WTC11 (cell line): ENCODE measurements around the gene NKX3-2. TPM values are rescaled to one million over a fixed set of nuclear protein-coding genes. Genes with fewer than 3 reads are reported as not detected.

ENCODE experiments used
- ATAC-seq: fragments of 200-7000 bp; cut with Tn5 transposase; 2 replicates; pipeline ENCODE4 v1.10.0; 2021; ENCODE audit warnings: mild to moderate bottlenecking, moderate library complexity
- CTCF ChIA-PET: fragments of 300-600 bp; sonication (Branson Sonifier 250); formaldehyde crosslinking; loops from one replicate; lab custom pipeline; 2021; ENCODE audit warnings: antibody characterized with exemption; lab: Charles Lee
- POLR2A ChIA-PET: fragments of 350-600 bp; sonication (Branson Sonifier 250); formaldehyde crosslinking; loops from one replicate; lab custom pipeline; 2021; ENCODE audit warnings: antibody characterized with exemption; lab: Charles Lee
- DNase-seq: peaks from one replicate; pipeline ENCODE4 v3.0.0; 2021; ENCODE audit warnings: low spot score
- H3K27ac Mint-ChIP-seq: 2 replicates; pipeline ENCODE4 v1.8.0; 2021; ENCODE audit warnings: mixed read lengths
- H3K27me3 Mint-ChIP-seq: 2 replicates; pipeline ENCODE4 v1.8.0; 2021; ENCODE audit warnings: low read depth, mild to moderate bottlenecking, moderate library complexity, mixed read lengths
- H3K36me3 Mint-ChIP-seq: 2 replicates; pipeline ENCODE4 v1.8.0; 2021; ENCODE audit warnings: mixed read lengths
- H3K4me1 Mint-ChIP-seq: 2 replicates; pipeline ENCODE4 v1.8.0; 2022; ENCODE audit warnings: mixed read lengths
- H3K4me3 Mint-ChIP-seq: 2 replicates; pipeline ENCODE4 v1.8.0; 2021; ENCODE audit warnings: mild to moderate bottlenecking, moderate library complexity, mixed read lengths
- H3K9me3 Mint-ChIP-seq: 2 replicates; pipeline ENCODE4 v1.8.0; 2021; ENCODE audit warnings: mixed read lengths
- AR ChIP-seq: fragments of 250-450 bp; sonication (Bioruptor Pico); IDR thresholded peaks from 2 replicates; pipeline ENCODE4 v1.9.0; 2021; ENCODE audit warnings: mild to moderate bottlenecking
- ARID4B ChIP-seq: sonication (generic); formaldehyde crosslinking; IDR thresholded peaks from 2 replicates; pipeline ENCODE4 v1.8.0; 2023; ENCODE audit warnings: missing genetic modification reagents, mild to moderate bottlenecking, borderline replicate concordance
- CREM ChIP-seq: sonication (generic); formaldehyde crosslinking; IDR thresholded peaks from 2 replicates; pipeline ENCODE4 v1.8.1; 2022; ENCODE audit warnings: mild to moderate bottlenecking, missing genetic modification reagents, moderate library complexity
- E2F4 ChIP-seq: sonication (generic); formaldehyde crosslinking; IDR thresholded peaks from 2 replicates; pipeline ENCODE4 v1.8.1; 2022; ENCODE audit warnings: low read depth, mild to moderate bottlenecking, moderate library complexity, missing genetic modification reagents, borderline replicate concordance
- EMX1 ChIP-seq: fragments of 250-450 bp; sonication (Bioruptor Pico); IDR thresholded peaks from 2 replicates; pipeline ENCODE4 v1.8.0; 2021; ENCODE audit warnings: mild to moderate bottlenecking
- ETV6 ChIP-seq: sonication (generic); formaldehyde crosslinking; IDR thresholded peaks from 2 replicates; pipeline ENCODE4 v1.8.1; 2022; ENCODE audit warnings: mild to moderate bottlenecking, missing genetic modification reagents
- FOXP1 ChIP-seq: sonication (generic); formaldehyde crosslinking; IDR thresholded peaks from 2 replicates; pipeline ENCODE4 v1.8.0; 2022; ENCODE audit warnings: missing genetic modification reagents, mild to moderate bottlenecking, moderate library complexity, borderline replicate concordance
- GABPB1 ChIP-seq: sonication (generic); formaldehyde crosslinking; IDR thresholded peaks from 2 replicates; pipeline ENCODE4 v1.8.1; 2023; ENCODE audit warnings: mild to moderate bottlenecking, missing genetic modification reagents
- GTF2I ChIP-seq: fragments of 250-450 bp; sonication (Bioruptor Pico); conservative IDR thresholded peaks from 2 replicates; pipeline ENCODE4 v1.4.0; 2021; ENCODE audit warnings: mild to moderate bottlenecking
- JUN ChIP-seq: sonication (generic); formaldehyde crosslinking; IDR thresholded peaks from 2 replicates; pipeline ENCODE4 v1.8.0; 2023; ENCODE audit warnings: mild to moderate bottlenecking, missing genetic modification reagents
- KAT7 ChIP-seq: sonication (generic); formaldehyde crosslinking; IDR thresholded peaks from 2 replicates; pipeline ENCODE4 v1.8.1; 2023; ENCODE audit warnings: missing genetic modification reagents, mild to moderate bottlenecking, borderline replicate concordance
- MLX ChIP-seq: sonication (generic); formaldehyde crosslinking; IDR thresholded peaks from 2 replicates; pipeline ENCODE4 v1.8.1; 2023; ENCODE audit warnings: mild to moderate bottlenecking, missing genetic modification reagents, moderate library complexity
- NFYB ChIP-seq: sonication (generic); formaldehyde crosslinking; conservative IDR thresholded peaks from 2 replicates; pipeline ENCODE4 v1.8.0; 2022; ENCODE audit warnings: low read depth, missing genetic modification reagents
- OVOL2 ChIP-seq: fragments of 250-450 bp; sonication (Bioruptor Pico); IDR thresholded peaks from 2 replicates; pipeline ENCODE4 v1.9.0; 2021; ENCODE audit warnings: mild to moderate bottlenecking, borderline replicate concordance
- PRRX2 ChIP-seq: fragments of 250-450 bp; sonication (Bioruptor Pico); IDR thresholded peaks from 2 replicates; pipeline ENCODE4 v1.8.0; 2021; ENCODE audit warnings: mild to moderate bottlenecking
- RELA ChIP-seq: sonication (generic); formaldehyde crosslinking; IDR thresholded peaks from 2 replicates; pipeline ENCODE4 v1.8.1; 2022; ENCODE audit warnings: missing genetic modification reagents, mild to moderate bottlenecking, borderline replicate concordance
- SP1 ChIP-seq: sonication (generic); formaldehyde crosslinking; conservative IDR thresholded peaks from 2 replicates; pipeline ENCODE4 v1.8.1; 2022; ENCODE audit warnings: missing genetic modification reagents
- STAT6 ChIP-seq: sonication (generic); formaldehyde crosslinking; conservative IDR thresholded peaks from 2 replicates; pipeline ENCODE4 v1.8.1; 2023; ENCODE audit warnings: mild to moderate bottlenecking, low read depth, missing genetic modification reagents, moderate library complexity
- TCF7 ChIP-seq: sonication (generic); formaldehyde crosslinking; IDR thresholded peaks from 2 replicates; pipeline ENCODE4 v1.8.0; 2022; ENCODE audit warnings: mild to moderate bottlenecking, low read depth, missing genetic modification reagents, moderate library complexity
- TEAD1 ChIP-seq: sonication (generic); formaldehyde crosslinking; IDR thresholded peaks from 2 replicates; pipeline ENCODE4 v1.8.0; 2022; ENCODE audit warnings: mild to moderate bottlenecking, missing genetic modification reagents
- ZNF121 ChIP-seq: sonication (generic); formaldehyde crosslinking; IDR thresholded peaks from 2 replicates; pipeline ENCODE4 v1.8.0; 2023; ENCODE audit warnings: missing genetic modification reagents
- ZNF219 ChIP-seq: sonication (generic); formaldehyde crosslinking; IDR thresholded peaks from 2 replicates; pipeline ENCODE4 v1.8.0; 2023; ENCODE audit warnings: missing genetic modification reagents, mild to moderate bottlenecking, borderline replicate concordance
- ZNF263 ChIP-seq: sonication (generic); formaldehyde crosslinking; IDR thresholded peaks from 2 replicates; pipeline ENCODE4 v1.8.1; 2022; ENCODE audit warnings: low read depth, mild to moderate bottlenecking, moderate library complexity, missing genetic modification reagents
- ZNF416 ChIP-seq: fragments of 250-450 bp; sonication (Bioruptor Pico); IDR thresholded peaks from 2 replicates; pipeline ENCODE4 v1.9.0; 2021; ENCODE audit warnings: mild to moderate bottlenecking, inconsistent platforms
- ZNF423 ChIP-seq: fragments of 250-450 bp; sonication (Bioruptor Pico); IDR thresholded peaks from 2 replicates; pipeline ENCODE4 v2.1.2; 2022; ENCODE audit warnings: mild to moderate bottlenecking, moderate library complexity
- total RNA-seq: library from RNA; stranded (reverse); gene quantifications from 3 replicates; pipeline ENCODE4 v1.2.3, GENCODE V29; 2021

The NKX3-2 gene
- total RNA-seq, 1 experiment from 2014 or later, result 0.07 TPM

- CTCF ChIA-PET, result interaction anchor here (0.9 to 2.0 kb wide), 5 partner anchors 14 to 818 kb away, joined by 3 to 6 read pairs (median 3); no protein-coding TSS in a partner anchor
- Mint-ChIP-seq H3K36me3 (0 out of 2 replicates have a peak, but pooled peaks cover 3% of the 10 kb centered on the region), H3K27ac (no peak overlapping the region), H3K9me3 (peaks cover 10% of the 10 kb centered on the region), H3K4me3 (peak overlapping the region; percentile 91), H3K27me3 (peaks cover 97% of the 10 kb centered on the region), H3K4me1 (peaks cover 36% of the 10 kb centered on the region)
- ATAC-seq (no peak), DNase-seq (peak; percentile 52)
- POLR2A ChIA-PET, result interaction anchor here (0.6 kb wide), 1 partner anchor 376 kb away, joined by 3 read pairs; no protein-coding TSS in a partner anchor
- no peak for TF ChIP-seq CREM (CRISPR knock-in tag)
- no peak for TF ChIP-seq TEAD1
- TF ChIP-seq STAT6, result no peak
- no peak for TF ChIP-seq FOXP1 (CRISPR knock-in tag)
- TF ChIP-seq ZNF121 (CRISPR knock-in tag), result no peak
- 0 out of 2 replicates have a peak, but pooled peaks have one; percentile 46 for TF ChIP-seq ZNF423
- TF ChIP-seq ZNF219, result no peak
- TF ChIP-seq GTF2I (CRISPR knock-in tag), result no peak
- no peak for TF ChIP-seq ETV6
- peak; percentile 63; the same call in 1 of the 2 replicates for TF ChIP-seq ZNF263
- TF ChIP-seq PRRX2, result no peak
- TF ChIP-seq NFYB, result no peak
- no peak for TF ChIP-seq OVOL2 (CRISPR knock-in tag)
- TF ChIP-seq SP1, result 0 out of 2 replicates have a peak, but pooled peaks have one; percentile 14
- TF ChIP-seq ARID4B (CRISPR knock-in tag), result no peak
- TF ChIP-seq ZNF416 (CRISPR knock-in tag), result no peak
- TF ChIP-seq RELA (CRISPR knock-in tag), result no peak
- no peak for TF ChIP-seq AR (CRISPR knock-in tag)
- TF ChIP-seq E2F4, result no peak
- TF ChIP-seq KAT7 (CRISPR knock-in tag), result no peak
- no peak for TF ChIP-seq JUN (CRISPR knock-in tag)
- no peak for TF ChIP-seq TCF7
- TF ChIP-seq GABPB1 (CRISPR knock-in tag), result no peak
- TF ChIP-seq MLX, result no peak
- TF ChIP-seq EMX1 (CRISPR knock-in tag), result no peak
These were observed 3.3 kb upstream of the NKX3-2 start for GRCh38 chr4:13547485-13548041.
